B cell (primary cell): Measurements from ENCODE around the gene OR2AG1. TPM values are rescaled to one million over a fixed set of nuclear protein-coding genes. Genes with fewer than 3 reads are reported as not detected.

Source experiments
- ATAC-seq: fragments of 200-7000 bp; cut with Tn5 transposase; one replicate; pipeline ENCODE4 v1.10.0; 2021; ENCODE audit warnings: low read depth, mild to moderate bottlenecking, moderate number of reproducible peaks, moderate library complexity
- CTCF ChIA-PET: fragments of 350-600 bp; sonication (Branson Sonifier 250); formaldehyde crosslinking; loops from one replicate; lab custom pipeline; 2021; ENCODE audit warnings: antibody characterized with exemption, inconsistent platforms; lab: Charles Lee
- POLR2A ChIA-PET: fragments of 350-600 bp; sonication (Branson Sonifier 250); formaldehyde crosslinking; loops from one replicate; lab custom pipeline; 2021; ENCODE audit warnings: antibody characterized with exemption; lab: Charles Lee
- DNase-seq: peaks from one replicate; pipeline ENCODE4 v3.0.0; 2013
- H2AFZ ChIP-seq: 2 replicates; pipeline ENCODE4 v1.6.1; 2012; ENCODE audit warnings: mild to moderate bottlenecking, low read depth, low read length; ENCODE audit not compliant: insufficient read depth, poor library complexity, severe bottlenecking
- H3K27ac ChIP-seq, 2 donors: 1 replicate in 1 of 2; 2 replicates in 1 of 2; pipeline ENCODE4 v1.5.1; 2012 to 2013; ENCODE audit warnings: low read length in 2 of 2, mild to moderate bottlenecking in 2 of 2, moderate library complexity in 1 of 2
- H3K27me3 ChIP-seq, 4 experiments: fragments of 200-600 bp in 1 of 4; sonication (generic) in 1 of 4; replicated peaks in 1 of 4; 1 replicate in 2 of 4; 2 replicates in 2 of 4; pipeline versions ENCODE4 v1.6.1 to v1.7.0; 2013 to 2016; ENCODE audit warnings: low read length in 3 of 4, mild to moderate bottlenecking in 2 of 4, mixed read lengths in 1 of 4, moderate library complexity in 1 of 4; ENCODE audit not compliant: insufficient read depth in 4 of 4, control insufficient read depth in 3 of 4; ENCODE audit errors: control extremely low read depth in 1 of 4
- H3K36me3 ChIP-seq, 2 experiments: replicated peaks in 1 of 2; 1 replicate in 1 of 2; 2 replicates in 1 of 2; pipeline versions ENCODE4 v1.6.1 to v1.7.1; 2013; ENCODE audit warnings: low read length in 1 of 2; ENCODE audit not compliant: insufficient read depth in 2 of 2, control insufficient read depth in 1 of 2; ENCODE audit errors: control extremely low read depth in 1 of 2, extremely low read depth in 1 of 2
- H3K4me1 ChIP-seq, 2 donors: fragments of 200-600 bp in 1 of 2; sonication (generic) in 1 of 2; 1 replicate in 1 of 2; 2 replicates in 1 of 2; pipeline versions ENCODE4 v1.5.1 to v1.6.1; 2013 to 2017; ENCODE audit warnings: low read length in 2 of 2; ENCODE audit not compliant: control insufficient read depth in 2 of 2, insufficient read depth in 2 of 2
- H3K4me2 ChIP-seq: replicated peaks from 2 replicates; pipeline ENCODE3; 2012; ENCODE audit warnings: mild to moderate bottlenecking, low read depth, low read length; ENCODE audit not compliant: poor library complexity, severe bottlenecking
- H3K4me3 ChIP-seq, 5 experiments: fragments of 200-600 bp in 1 of 5; sonication (generic) in 1 of 5; 1 replicate in 3 of 5; 2 replicates in 2 of 5; pipeline versions ENCODE4 v1.5.1 to v1.7.0; 2011 to 2016; ENCODE audit warnings: low read length in 4 of 5, mild to moderate bottlenecking in 4 of 5, low read depth in 2 of 5, control low read depth in 1 of 5, moderate library complexity in 1 of 5; ENCODE audit not compliant: insufficient read depth in 1 of 5; ENCODE audit errors: control extremely low read depth in 1 of 5, extremely low read depth in 1 of 5
- H3K79me2 ChIP-seq: fragments of 200-600 bp; sonication (generic); one replicate; pipeline ENCODE4 v1.6.0; 2016; ENCODE audit warnings: low read length; ENCODE audit not compliant: control insufficient read depth, insufficient read depth
- H3K9ac ChIP-seq: fragments of 200-600 bp; sonication (generic); 2 replicates; pipeline ENCODE4 v1.6.1; 2017; ENCODE audit warnings: mild to moderate bottlenecking, low read length, moderate library complexity
- H3K9me3 ChIP-seq, 3 donors: one replicate each; pipeline versions ENCODE4 v1.6.1 to v1.7.1; 2013; ENCODE audit warnings: low read length in 2 of 3; ENCODE audit not compliant: control insufficient read depth in 2 of 3, insufficient read depth in 1 of 3; ENCODE audit errors: control extremely low read depth in 1 of 3
- H4K20me1 ChIP-seq: 2 replicates; pipeline ENCODE4 v1.6.0; 2012; ENCODE audit warnings: mild to moderate bottlenecking, low read length; ENCODE audit not compliant: insufficient read depth, control insufficient read depth, poor library complexity, severe bottlenecking
- H3K27ac Mint-ChIP-seq: one replicate; pipeline ENCODE4 v1.8.0; 2021; ENCODE audit warnings: mixed read lengths
- H3K27me3 Mint-ChIP-seq: one replicate; pipeline ENCODE4 v1.8.0; 2021; ENCODE audit warnings: mixed read lengths
- H3K4me1 Mint-ChIP-seq: one replicate; pipeline ENCODE4 v1.8.0; 2021; ENCODE audit warnings: mixed read lengths
- H3K4me3 Mint-ChIP-seq: one replicate; pipeline ENCODE4 v1.8.0; 2021; ENCODE audit warnings: mixed read lengths
- H3K9me3 Mint-ChIP-seq: one replicate; pipeline ENCODE4 v1.8.0; 2022; ENCODE audit warnings: mixed read lengths; ENCODE audit not compliant: insufficient read depth
- EZH2 ChIP-seq: IDR thresholded peaks from 2 replicates; pipeline ENCODE4 v1.6.1; 2012; ENCODE audit warnings: borderline replicate concordance, low read depth, mild to moderate bottlenecking, moderate library complexity, low read length; ENCODE audit not compliant: insufficient read depth, poor library complexity, severe bottlenecking
- WGBS: methylation state at CpG from one replicate; pipeline ENCODE4 v1.1.5; 2013; ENCODE audit warnings: missing lambda C conversion rate; ENCODE audit not compliant: insufficient coverage; 5-methylcytosine and 5-hydroxymethylcytosine counted together
- intact Hi-C: fragments of 100-400 bp; cut with micrococcal nuclease; formaldehyde crosslinking; loops from one replicate; pipeline ENCODE4 v1.10.0; 2022
- polyA plus RNA-seq: library from polyadenylated mRNA; depleted of rRNA; stranded (reverse); fragments of >200 nt; gene quantifications from 2 replicates; pipeline ENCODE4 v1.2.3, GENCODE V29; 2012
- total RNA-seq, 2 donors: library from RNA; stranded (reverse); fragments of 120-200 nt in 1 of 2; gene quantifications; 1 replicate in 1 of 2; 2 replicates in 1 of 2; pipeline versions ENCODE4 v1.2.3 to v1.2.4, GENCODE V29; 2013 to 2022
- TF ChIP-seq, protein P1 (sequence below): fragments of 200-600 bp; IDR thresholded peaks from one replicate; pipeline ENCODE4 v1.8.0; 2022; ENCODE audit warnings: antibody characterized with exemption, mild to moderate bottlenecking

OR2AG1 gene
- total and polyA plus RNA-seq, 2 donors (not counting 1 experiment from before 2014, with no cell fraction given): not detected

DNA sequence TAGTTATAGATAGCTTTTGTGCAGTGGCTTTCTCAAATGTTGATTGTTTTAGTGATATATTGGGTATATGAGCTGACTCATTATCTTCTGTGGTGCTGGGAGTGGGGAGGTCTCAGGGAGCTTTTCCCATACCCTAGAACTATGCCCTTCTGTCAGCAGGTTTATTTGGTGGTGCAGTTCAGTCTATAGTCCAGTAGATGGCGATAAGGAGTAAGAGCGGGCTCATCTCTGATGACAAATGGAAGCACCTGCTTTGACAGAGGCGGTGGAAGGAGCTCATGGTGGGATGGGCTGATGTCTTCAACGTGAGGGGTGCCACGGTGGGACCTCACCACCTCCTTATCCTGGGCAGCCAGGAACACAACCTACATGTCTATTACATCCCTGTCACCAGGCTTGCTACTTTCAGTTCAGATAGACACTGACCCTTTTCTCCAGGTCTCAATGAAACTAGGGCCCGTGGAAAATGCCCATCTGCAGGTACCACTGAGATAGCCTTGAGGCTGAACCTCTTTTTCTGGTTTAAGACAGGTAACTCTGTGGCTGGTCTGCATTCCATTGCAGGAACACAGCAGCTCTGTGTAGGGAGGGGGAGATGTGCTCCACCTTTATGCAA is 29.7 kb downstream of the OR2AG1 start:
- H3K9me3 Mint-ChIP-seq: no peaks in the 10 kb centered on the region
- H3K27me3 Mint-ChIP-seq: peaks cover 27% of the 10 kb centered on the region
- 7% methylated on average over 2 of the region's 6 CpGs for WGBS
- no peaks in the 10 kb centered on the region for H3K36me3 ChIP-seq
- TF ChIP-seq, protein P1, sequence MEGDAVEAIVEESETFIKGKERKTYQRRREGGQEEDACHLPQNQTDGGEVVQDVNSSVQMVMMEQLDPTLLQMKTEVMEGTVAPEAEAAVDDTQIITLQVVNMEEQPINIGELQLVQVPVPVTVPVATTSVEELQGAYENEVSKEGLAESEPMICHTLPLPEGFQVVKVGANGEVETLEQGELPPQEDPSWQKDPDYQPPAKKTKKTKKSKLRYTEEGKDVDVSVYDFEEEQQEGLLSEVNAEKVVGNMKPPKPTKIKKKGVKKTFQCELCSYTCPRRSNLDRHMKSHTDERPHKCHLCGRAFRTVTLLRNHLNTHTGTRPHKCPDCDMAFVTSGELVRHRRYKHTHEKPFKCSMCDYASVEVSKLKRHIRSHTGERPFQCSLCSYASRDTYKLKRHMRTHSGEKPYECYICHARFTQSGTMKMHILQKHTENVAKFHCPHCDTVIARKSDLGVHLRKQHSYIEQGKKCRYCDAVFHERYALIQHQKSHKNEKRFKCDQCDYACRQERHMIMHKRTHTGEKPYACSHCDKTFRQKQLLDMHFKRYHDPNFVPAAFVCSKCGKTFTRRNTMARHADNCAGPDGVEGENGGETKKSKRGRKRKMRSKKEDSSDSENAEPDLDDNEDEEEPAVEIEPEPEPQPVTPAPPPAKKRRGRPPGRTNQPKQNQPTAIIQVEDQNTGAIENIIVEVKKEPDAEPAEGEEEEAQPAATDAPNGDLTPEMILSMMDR: peak; percentile 98
- no peak for TF ChIP-seq EZH2
- ChIA-PET POLR2A (no interaction called here), CTCF (interaction anchor here (0.6 to 2.4 kb wide), 28 partner anchors 9 to 1287 kb away, joined by 3 to 17 read pairs (median 4); partner anchors contain the start of genes OR10A4 and OR2AG1)
- H3K4me3 Mint-ChIP-seq: no peak overlapping the region
- ATAC-seq (peak; percentile 83), DNase-seq (peak; percentile 65)
- peaks cover 2% of the 10 kb centered on the region for H3K4me1 Mint-ChIP-seq
- peaks cover 0 to 12% (median 10%) of the 10 kb centered on the region in 4 experiments for H3K27me3 ChIP-seq
- H3K79me2 ChIP-seq: no peaks in the 10 kb centered on the region
- H3K27ac ChIP-seq: no peak overlapping the region
- no peak overlapping the region for H2AFZ ChIP-seq
- H4K20me1 ChIP-seq: no peaks in the 10 kb centered on the region
- intact Hi-C loops: no loop called here
- no peak overlapping the region for H3K4me2 ChIP-seq
- no peak overlapping the region for H3K4me3 ChIP-seq
- no peak overlapping the region for H3K27ac Mint-ChIP-seq
- no peaks in the 10 kb centered on the region for H3K4me1 ChIP-seq
- no peak overlapping the region for H3K9ac ChIP-seq
- H3K9me3 ChIP-seq: no peaks in the 10 kb centered on the region

DNA sequence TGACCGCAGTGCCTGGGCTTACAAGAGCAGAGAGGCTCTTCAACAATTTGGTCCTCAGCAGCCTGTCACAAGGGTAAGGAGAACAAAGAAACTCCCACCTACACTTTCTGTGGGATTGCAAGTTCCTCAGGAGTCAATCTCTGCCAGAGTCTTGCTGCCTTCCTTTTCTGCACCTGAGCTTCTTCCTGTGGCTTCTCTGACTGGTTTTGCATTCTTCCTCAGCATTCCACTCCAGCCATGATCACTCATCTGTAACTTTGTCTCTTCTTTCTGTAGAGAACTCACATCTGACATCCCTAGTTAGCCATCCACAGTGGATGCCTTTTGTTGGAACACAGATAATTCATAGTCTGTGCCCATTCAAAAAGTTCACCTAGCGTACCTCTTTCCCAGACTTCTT is 30.8 kb downstream of the OR2AG1 start:
- Histone ChIP-seq H3K9ac (no peak overlapping the region), H3K79me2 (no peaks in the 10 kb centered on the region), H4K20me1 (no peaks in the 10 kb centered on the region), H2AFZ (no peak overlapping the region), H3K9me3 (peaks cover 0 to 8% (median 0%) of the 10 kb centered on the region in 3 donors), H3K4me2 (no peak overlapping the region), H3K36me3 (no peaks in the 10 kb centered on the region), H3K4me3 (no peak overlapping the region), H3K4me1 (no peaks in the 10 kb centered on the region), H3K27me3 (peaks cover 0 to 12% (median 10%) of the 10 kb centered on the region in 4 experiments), H3K27ac (no peak overlapping the region)
- TF ChIP-seq, protein P1: no peak
- TF ChIP-seq EZH2: no peak
- Mint-ChIP-seq H3K9me3 (no peaks in the 10 kb centered on the region), H3K27me3 (peaks cover 24% of the 10 kb centered on the region), H3K4me1 (peaks cover 2% of the 10 kb centered on the region), H3K27ac (no peak overlapping the region), H3K4me3 (no peak overlapping the region)
- no peak for ATAC-seq
- ChIA-PET POLR2A (no interaction called here), CTCF (interaction anchor here (1.3 kb wide), 1 partner anchor 48 kb away, joined by 4 read pairs; no protein-coding TSS in a partner anchor)
- DNase-seq: no peak
- WGBS: 86% methylated on average over 2 of the region's 2 CpGs
- intact Hi-C loops: no loop called here
